ENCODE results near the gene CUEDC1. TPM values are rescaled to one million over a fixed set of nuclear protein-coding genes. Genes with fewer than 3 reads are reported as not detected.
"Not testable (repeated sequence)": the region's sequence is repeated elsewhere in the genome, so short reads cannot be mapped to it uniquely, and the experiment has no call there.

CUEDC1 gene
- total RNA-seq, 2 experiments from 2014 or later: 0.14 TPM; not detected in 1

GRCh38 chr17:57985675-57985974, 30.4 kb upstream of the CUEDC1 start:
- ATAC-seq: no peak
- peak overlapping the region; percentile 31 for H3K27ac Mint-ChIP-seq
- POLR2A ChIA-PET: interaction anchor here (1.0 to 1.3 kb wide), 4 partner anchors 11 to 136 kb away, joined by 3 to 6 read pairs (median 4); partner anchors contain the start of gene MRPS23

GRCh38 chr17:57984936-57985674, 29.9 kb upstream of the CUEDC1 start:
- no peaks in the 10 kb centered on the region for H3K27me3 Mint-ChIP-seq
- peak overlapping the region; percentile 23 for H3K4me3 Mint-ChIP-seq
- H3K27ac Mint-ChIP-seq: peak overlapping the region; percentile 31
- ATAC-seq: no peak
- CTCF ChIA-PET: interaction anchor here (0.7 to 3.6 kb wide), 6 partner anchors 9 to 151 kb away, joined by 3 to 93 read pairs (median 6); partner anchors contain the start of genes CUEDC1 and SRSF1
- peaks cover 65% of the 10 kb centered on the region for H3K4me1 Mint-ChIP-seq
- no peaks in the 10 kb centered on the region for H3K9me3 Mint-ChIP-seq (ENCODE audit: low read depth)
- no peak for DNase-seq
- peaks cover 25% of the 10 kb centered on the region for H3K36me3 Mint-ChIP-seq (ENCODE audit: low read depth)
- POLR2A ChIA-PET: interaction anchor here (1.0 kb wide), 1 partner anchor 14 kb away, joined by 3 read pairs; no protein-coding TSS in a partner anchor
- intact Hi-C loops (cut with DNase I, micrococcal nuclease): loop anchor here (5.0 kb wide), 2 partner anchors 33 to 352 kb away; no protein-coding TSS in a partner anchor

More at GRCh38 chr17:57985675-57985974, 30.4 kb upstream of the CUEDC1 start:
- peak overlapping the region; percentile 23 for H3K4me3 Mint-ChIP-seq
- peaks cover 21% of the 10 kb centered on the region for H3K36me3 Mint-ChIP-seq (ENCODE audit: low read depth)
- no peaks in the 10 kb centered on the region for H3K27me3 Mint-ChIP-seq
- CTCF ChIA-PET: interaction anchor here (0.7 to 3.6 kb wide), 11 partner anchors 10 to 234 kb away, joined by 3 to 93 read pairs (median 4); partner anchors contain the start of genes CUEDC1 and SRSF1
- no peaks in the 10 kb centered on the region for H3K9me3 Mint-ChIP-seq (ENCODE audit: low read depth)
- no peak for DNase-seq
- peaks cover 65% of the 10 kb centered on the region for H3K4me1 Mint-ChIP-seq
- intact Hi-C loops (cut with DNase I, micrococcal nuclease): loop anchor here (5.0 kb wide), 2 partner anchors 33 to 352 kb away; no protein-coding TSS in a partner anchor

GRCh38 chr17:57984261-57984890, 29.2 kb upstream of the CUEDC1 start:
- intact Hi-C loops (cut with DNase I, micrococcal nuclease): no loop called here
- H3K9me3 Mint-ChIP-seq (ENCODE audit: low read depth): no peaks in the 10 kb centered on the region
- no peaks in the 10 kb centered on the region for H3K27me3 Mint-ChIP-seq
- H3K27ac Mint-ChIP-seq: peak overlapping the region; percentile 24
- DNase-seq (no peak), ATAC-seq (no peak)
- peaks cover 29% of the 10 kb centered on the region for H3K36me3 Mint-ChIP-seq (ENCODE audit: low read depth)
- ChIA-PET CTCF (interaction anchor here (0.8 to 3.6 kb wide), 4 partner anchors 8 to 150 kb away, joined by 3 to 93 read pairs (median 6); no protein-coding TSS in a partner anchor), POLR2A (no interaction called here)
- no peak overlapping the region for H3K4me3 Mint-ChIP-seq
- peaks cover 63% of the 10 kb centered on the region for H3K4me1 Mint-ChIP-seq

GRCh38 chr17:57983446-57983845, 28.2 kb upstream of the CUEDC1 start:
- DNase-seq (no peak), ATAC-seq (no peak)
- Mint-ChIP-seq H3K27me3 (no peaks in the 10 kb centered on the region), H3K27ac (no peak overlapping the region), H3K4me3 (no peak overlapping the region), H3K4me1 (peaks cover 57% of the 10 kb centered on the region), H3K36me3 (ENCODE audit: low read depth) (peaks cover 31% of the 10 kb centered on the region), H3K9me3 (ENCODE audit: low read depth) (no peaks in the 10 kb centered on the region)
- ChIA-PET CTCF (interaction anchor here (0.6 to 1.3 kb wide), 3 partner anchors 11 to 75 kb away, joined by 3 to 14 read pairs (median 3); no protein-coding TSS in a partner anchor), POLR2A (interaction anchor here (0.7 kb wide), 1 partner anchor 321 kb away, joined by 3 read pairs; no protein-coding TSS in a partner anchor)
- intact Hi-C loops (cut with DNase I, micrococcal nuclease): no loop called here

- ATAC-seq (no peak), DNase-seq (no peak)
- ChIA-PET POLR2A (interaction anchor here (0.7 kb wide), 1 partner anchor 321 kb away, joined by 3 read pairs; no protein-coding TSS in a partner anchor), CTCF (interaction anchor here (0.6 to 2.5 kb wide), 9 partner anchors 7 to 124 kb away, joined by 3 to 14 read pairs (median 4); no protein-coding TSS in a partner anchor)
- peaks cover 38% of the 10 kb centered on the region for H3K36me3 Mint-ChIP-seq (ENCODE audit: low read depth)
- H3K4me1 Mint-ChIP-seq: peaks cover 56% of the 10 kb centered on the region
- H3K4me3 Mint-ChIP-seq: no peak overlapping the region
- H3K27me3 Mint-ChIP-seq: no peaks in the 10 kb centered on the region
- H3K9me3 Mint-ChIP-seq (ENCODE audit: low read depth): no peaks in the 10 kb centered on the region
- peak overlapping the region; percentile 21 for H3K27ac Mint-ChIP-seq
- intact Hi-C loops (cut with DNase I, micrococcal nuclease): no loop called here
Measured at GRCh38 chr17:57982452-57983170, 27.4 kb upstream of the CUEDC1 start.

- DNase-seq (no peak), ATAC-seq (no peak)
- peaks cover 45% of the 10 kb centered on the region for H3K4me1 Mint-ChIP-seq
- ChIA-PET POLR2A (no interaction called here), CTCF (interaction anchor here (0.7 to 4.2 kb wide), 8 partner anchors 10 to 132 kb away, joined by 3 to 14 read pairs (median 5); no protein-coding TSS in a partner anchor)
- intact Hi-C loops (cut with DNase I, micrococcal nuclease): no loop called here
- H3K27me3 Mint-ChIP-seq: no peaks in the 10 kb centered on the region
- no peak overlapping the region for H3K27ac Mint-ChIP-seq
- no peak overlapping the region for H3K4me3 Mint-ChIP-seq
- H3K9me3 Mint-ChIP-seq (ENCODE audit: low read depth): no peaks in the 10 kb centered on the region
- peaks cover 50% of the 10 kb centered on the region for H3K36me3 Mint-ChIP-seq (ENCODE audit: low read depth)
Measured at GRCh38 chr17:57980522-57980921, 25.3 kb upstream of the CUEDC1 start.

- intact Hi-C loops (cut with DNase I, micrococcal nuclease): no loop called here
- no peaks in the 10 kb centered on the region for H3K27me3 Mint-ChIP-seq
- no peak overlapping the region for H3K4me3 Mint-ChIP-seq
- peaks cover 30% of the 10 kb centered on the region for H3K4me1 Mint-ChIP-seq
- ATAC-seq: no peak
- CTCF ChIA-PET: interaction anchor here (0.6 to 4.2 kb wide), 4 partner anchors 18 to 365 kb away, joined by 3 to 12 read pairs (median 3); no protein-coding TSS in a partner anchor
- H3K9me3 Mint-ChIP-seq (ENCODE audit: low read depth): no peaks in the 10 kb centered on the region
- POLR2A ChIA-PET: no interaction called here
- peak overlapping the region; percentile 37 for H3K27ac Mint-ChIP-seq
- peaks cover 58% of the 10 kb centered on the region for H3K36me3 Mint-ChIP-seq (ENCODE audit: low read depth)
- DNase-seq: no peak
Measured at GRCh38 chr17:57979076-57979475, 23.9 kb upstream of the CUEDC1 start.

- POLR2A ChIA-PET: no interaction called here
- CTCF ChIA-PET: interaction anchor here (1.2 to 3.5 kb wide), 5 partner anchors 9 to 27 kb away, joined by 3 to 14 read pairs (median 10); no protein-coding TSS in a partner anchor
- no peaks in the 10 kb centered on the region for H3K9me3 Mint-ChIP-seq (ENCODE audit: low read depth)
- H3K36me3 Mint-ChIP-seq (ENCODE audit: low read depth): peaks cover 47% of the 10 kb centered on the region
- no peak overlapping the region for H3K27ac Mint-ChIP-seq
- H3K4me1 Mint-ChIP-seq: peaks cover 7% of the 10 kb centered on the region
- DNase-seq (no peak), ATAC-seq (no peak)
- intact Hi-C loops (cut with DNase I, micrococcal nuclease): no loop called here
- H3K4me3 Mint-ChIP-seq: no peak overlapping the region
- H3K27me3 Mint-ChIP-seq: no peaks in the 10 kb centered on the region
Measured at GRCh38 chr17:57976594-57976993, 21.4 kb upstream of the CUEDC1 start.

- CTCF ChIA-PET: interaction anchor here (0.6 to 3.5 kb wide), 8 partner anchors 10 to 105 kb away, joined by 3 to 14 read pairs (median 4); partner anchors contain the start of gene CUEDC1
- H3K27me3 Mint-ChIP-seq: no peaks in the 10 kb centered on the region
- POLR2A ChIA-PET: no interaction called here
- H3K4me3 Mint-ChIP-seq: no peak overlapping the region
- H3K36me3 Mint-ChIP-seq (ENCODE audit: low read depth): peaks cover 41% of the 10 kb centered on the region
- peaks cover 3% of the 10 kb centered on the region for H3K4me1 Mint-ChIP-seq
- no peak for DNase-seq
- H3K27ac Mint-ChIP-seq: no peak overlapping the region
- no peak for ATAC-seq
- intact Hi-C loops (cut with DNase I, micrococcal nuclease): no loop called here
- no peaks in the 10 kb centered on the region for H3K9me3 Mint-ChIP-seq (ENCODE audit: low read depth)
Measured at GRCh38 chr17:57975044-57975443, 19.8 kb upstream of the CUEDC1 start.

GRCh38 chr17:57974053-57974824, 19.0 kb upstream of the CUEDC1 start:
- intact Hi-C loops (cut with DNase I, micrococcal nuclease); ATAC-seq; POLR2A ChIA-PET; CTCF ChIA-PET; H3K9me3 Mint-ChIP-seq (ENCODE audit: low read depth); H3K4me3 Mint-ChIP-seq; H3K4me1 Mint-ChIP-seq; H3K27me3 Mint-ChIP-seq; DNase-seq; H3K27ac Mint-ChIP-seq: not testable (repeated sequence)
- H3K36me3 Mint-ChIP-seq (ENCODE audit: low read depth): peaks cover 36% of the 10 kb centered on the region
